ENCODE measurements around the gene GUCY1A1. TPM values are rescaled to one million over a fixed set of nuclear protein-coding genes. Genes with fewer than 3 reads are reported as not detected.

GUCY1A1 gene
- total RNA-seq, 1 experiment from 2014 or later = 0.20 TPM

GRCh38 chr4:155735496-155735895 is 68.8 kb downstream of the GUCY1A1 start:
- H3K36me3 Mint-ChIP-seq = no peaks in the 10 kb centered on the region
- no peak overlapping the region for H3K27ac Mint-ChIP-seq
- ChIA-PET POLR2A (no interaction called here), CTCF (interaction anchor here (1.3 kb wide), 1 partner anchor 12 kb away, joined by 3 read pairs; no protein-coding TSS in a partner anchor)
- H3K9me3 Mint-ChIP-seq = peaks cover 4% of the 10 kb centered on the region; the same call in 1 of the 2 replicates
- DNase-seq (ENCODE audit: low spot score) (no peak), ATAC-seq (no peak)
- peaks cover 3% of the 10 kb centered on the region; the same call in 1 of the 2 replicates for H3K4me1 Mint-ChIP-seq
- H3K27me3 Mint-ChIP-seq (ENCODE audit: low read depth) = no peaks in the 10 kb centered on the region
- no peak overlapping the region for H3K4me3 Mint-ChIP-seq
- TF ChIP-seq ZNF425 (CRISPR knock-in tag; conservative IDR thresholded peaks at IDR 0.05) (no peak), EMX1 (CRISPR knock-in tag; IDR thresholded peaks at IDR 0.05) (no peak), ZNF416 (CRISPR knock-in tag; IDR thresholded peaks at IDR 0.05) (no peak), ZBTB21 (CRISPR knock-in tag; IDR thresholded peaks at IDR 0.05; ENCODE audit: borderline replicate concordance) (no peak), ZNF138 (CRISPR knock-in tag; conservative IDR thresholded peaks at IDR 0.05) (no peak), ATF3 (CRISPR knock-in tag; conservative IDR thresholded peaks at IDR 0.05) (no peak), E2F5 (CRISPR knock-in tag; IDR thresholded peaks at IDR 0.05) (no peak), SP1 (CRISPR knock-in tag; conservative IDR thresholded peaks at IDR 0.05) (no peak), USF1 (CRISPR knock-in tag; IDR thresholded peaks at IDR 0.05) (no peak), GTF2I (CRISPR knock-in tag; conservative IDR thresholded peaks at IDR 0.05) (no peak), NFE2L1 (CRISPR knock-in tag; IDR thresholded peaks at IDR 0.05) (no peak), NFATC4 (CRISPR knock-in tag; IDR thresholded peaks at IDR 0.05) (no peak), RELA (CRISPR knock-in tag; IDR thresholded peaks at IDR 0.05; ENCODE audit: borderline replicate concordance) (no peak)
- TF ChIP-seq, protein P1, sequence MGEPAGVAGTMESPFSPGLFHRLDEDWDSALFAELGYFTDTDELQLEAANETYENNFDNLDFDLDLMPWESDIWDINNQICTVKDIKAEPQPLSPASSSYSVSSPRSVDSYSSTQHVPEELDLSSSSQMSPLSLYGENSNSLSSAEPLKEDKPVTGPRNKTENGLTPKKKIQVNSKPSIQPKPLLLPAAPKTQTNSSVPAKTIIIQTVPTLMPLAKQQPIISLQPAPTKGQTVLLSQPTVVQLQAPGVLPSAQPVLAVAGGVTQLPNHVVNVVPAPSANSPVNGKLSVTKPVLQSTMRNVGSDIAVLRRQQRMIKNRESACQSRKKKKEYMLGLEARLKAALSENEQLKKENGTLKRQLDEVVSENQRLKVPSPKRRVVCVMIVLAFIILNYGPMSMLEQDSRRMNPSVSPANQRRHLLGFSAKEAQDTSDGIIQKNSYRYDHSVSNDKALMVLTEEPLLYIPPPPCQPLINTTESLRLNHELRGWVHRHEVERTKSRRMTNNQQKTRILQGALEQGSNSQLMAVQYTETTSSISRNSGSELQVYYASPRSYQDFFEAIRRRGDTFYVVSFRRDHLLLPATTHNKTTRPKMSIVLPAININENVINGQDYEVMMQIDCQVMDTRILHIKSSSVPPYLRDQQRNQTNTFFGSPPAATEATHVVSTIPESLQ (CRISPR knock-in tag; IDR thresholded peaks at IDR 0.05) = no peak
- TF ChIP-seq, protein P2, sequence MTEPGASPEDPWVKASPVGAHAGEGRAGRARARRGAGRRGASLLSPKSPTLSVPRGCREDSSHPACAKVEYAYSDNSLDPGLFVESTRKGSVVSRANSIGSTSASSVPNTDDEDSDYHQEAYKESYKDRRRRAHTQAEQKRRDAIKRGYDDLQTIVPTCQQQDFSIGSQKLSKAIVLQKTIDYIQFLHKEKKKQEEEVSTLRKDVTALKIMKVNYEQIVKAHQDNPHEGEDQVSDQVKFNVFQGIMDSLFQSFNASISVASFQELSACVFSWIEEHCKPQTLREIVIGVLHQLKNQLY (CRISPR knock-in tag; IDR thresholded peaks at IDR 0.05) = no peak
- TF ChIP-seq, protein P3, sequence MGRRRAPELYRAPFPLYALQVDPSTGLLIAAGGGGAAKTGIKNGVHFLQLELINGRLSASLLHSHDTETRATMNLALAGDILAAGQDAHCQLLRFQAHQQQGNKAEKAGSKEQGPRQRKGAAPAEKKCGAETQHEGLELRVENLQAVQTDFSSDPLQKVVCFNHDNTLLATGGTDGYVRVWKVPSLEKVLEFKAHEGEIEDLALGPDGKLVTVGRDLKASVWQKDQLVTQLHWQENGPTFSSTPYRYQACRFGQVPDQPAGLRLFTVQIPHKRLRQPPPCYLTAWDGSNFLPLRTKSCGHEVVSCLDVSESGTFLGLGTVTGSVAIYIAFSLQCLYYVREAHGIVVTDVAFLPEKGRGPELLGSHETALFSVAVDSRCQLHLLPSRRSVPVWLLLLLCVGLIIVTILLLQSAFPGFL (CRISPR knock-in tag; IDR thresholded peaks at IDR 0.05; ENCODE audit: borderline replicate concordance) = no peak
- TF ChIP-seq, protein P4, sequence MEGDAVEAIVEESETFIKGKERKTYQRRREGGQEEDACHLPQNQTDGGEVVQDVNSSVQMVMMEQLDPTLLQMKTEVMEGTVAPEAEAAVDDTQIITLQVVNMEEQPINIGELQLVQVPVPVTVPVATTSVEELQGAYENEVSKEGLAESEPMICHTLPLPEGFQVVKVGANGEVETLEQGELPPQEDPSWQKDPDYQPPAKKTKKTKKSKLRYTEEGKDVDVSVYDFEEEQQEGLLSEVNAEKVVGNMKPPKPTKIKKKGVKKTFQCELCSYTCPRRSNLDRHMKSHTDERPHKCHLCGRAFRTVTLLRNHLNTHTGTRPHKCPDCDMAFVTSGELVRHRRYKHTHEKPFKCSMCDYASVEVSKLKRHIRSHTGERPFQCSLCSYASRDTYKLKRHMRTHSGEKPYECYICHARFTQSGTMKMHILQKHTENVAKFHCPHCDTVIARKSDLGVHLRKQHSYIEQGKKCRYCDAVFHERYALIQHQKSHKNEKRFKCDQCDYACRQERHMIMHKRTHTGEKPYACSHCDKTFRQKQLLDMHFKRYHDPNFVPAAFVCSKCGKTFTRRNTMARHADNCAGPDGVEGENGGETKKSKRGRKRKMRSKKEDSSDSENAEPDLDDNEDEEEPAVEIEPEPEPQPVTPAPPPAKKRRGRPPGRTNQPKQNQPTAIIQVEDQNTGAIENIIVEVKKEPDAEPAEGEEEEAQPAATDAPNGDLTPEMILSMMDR (IDR thresholded peaks at IDR 0.05) = no peak

Measured in WTC11 (cell line).